Karpas-422 (cell line): ENCODE results near the gene GYG2. TPM values are rescaled to one million over a fixed set of nuclear protein-coding genes. Genes with fewer than 3 reads are reported as not detected.

Experiments used
- DNase-seq: peaks from one replicate; pipeline ENCODE4 v3.0.0-alpha.2; 2015
- H2AFZ ChIP-seq: fragments of 200-600 bp; sonication (generic); 2 replicates; pipeline ENCODE4 v1.6.1; 2014; ENCODE audit warnings: antibody characterized with exemption, low read length, mixed read lengths
- H3K27ac ChIP-seq: fragments of 200-600 bp; sonication (generic); 2 replicates; pipeline ENCODE4 v1.5.1; 2014; ENCODE audit warnings: mild to moderate bottlenecking, low read length, moderate library complexity
- H3K27me3 ChIP-seq: fragments of 200-600 bp; sonication (generic); 2 replicates; pipeline ENCODE4 v1.6.1; 2014; ENCODE audit warnings: low read length, mixed read lengths
- H3K36me3 ChIP-seq: fragments of 200-600 bp; sonication (generic); 2 replicates; pipeline ENCODE4 v1.6.1; 2014; ENCODE audit warnings: low read length, mixed read lengths; ENCODE audit not compliant: insufficient read depth
- H3K4me1 ChIP-seq: fragments of 200-600 bp; sonication (generic); 2 replicates; pipeline ENCODE4 v1.6.1; 2014; ENCODE audit warnings: mild to moderate bottlenecking, low read length, mixed read lengths
- H3K4me2 ChIP-seq: fragments of 200-600 bp; sonication (generic); 2 replicates; pipeline ENCODE4 v1.6.1; 2014; ENCODE audit warnings: low read length, low read depth, mild to moderate bottlenecking; ENCODE audit not compliant: poor library complexity, severe bottlenecking
- H3K4me3 ChIP-seq: fragments of 200-600 bp; sonication (generic); 2 replicates; pipeline ENCODE4 v1.5.1; 2014; ENCODE audit warnings: mild to moderate bottlenecking, antibody characterized with exemption, low read length, mixed read lengths
- H3K79me2 ChIP-seq: fragments of 200-600 bp; sonication (generic); 2 replicates; pipeline ENCODE4 v1.6.1; 2014; ENCODE audit warnings: mild to moderate bottlenecking, low read length, mixed read lengths
- H3K9ac ChIP-seq: fragments of 200-600 bp; sonication (generic); 2 replicates; pipeline ENCODE4 v1.6.0; 2014; ENCODE audit warnings: low read length
- H3K9me2 ChIP-seq: fragments of 200-600 bp; sonication (generic), shearing (Covaris generic); replicated peaks from 2 replicates; pipeline ENCODE4 v1.6.0; 2014; ENCODE audit warnings: mild to moderate bottlenecking, low read length, moderate library complexity; ENCODE audit not compliant: insufficient read depth
- H3K9me3 ChIP-seq: fragments of 300-700, 200-600 bp; sonication (generic); 2 replicates; pipeline ENCODE4 v1.6.1; 2014; ENCODE audit warnings: low read length, mixed read lengths
- H4K20me1 ChIP-seq: fragments of 200-600 bp; sonication (generic); 2 replicates; pipeline ENCODE4 v1.6.1; 2014; ENCODE audit warnings: mild to moderate bottlenecking, antibody characterized with exemption, low read length, low read depth; ENCODE audit not compliant: insufficient read depth
- total RNA-seq: library from RNA; depleted of rRNA; stranded (reverse); fragments of >200 nt; shearing (Covaris generic); gene quantifications from 2 replicates; pipeline ENCODE4 v1.2.3, GENCODE V29; 2014; ENCODE audit warnings: low replicate concordance; rRNA removed

GYG2 gene
- total RNA-seq, 1 experiment from 2014 or later = not detected

GRCh38 chrX:2928583-2929434 lies 100.1 kb downstream of the GYG2 start, which contains the start of gene ARSD:
Gene ARSD, minus strand, starts transcription at chrX:2929339. Its CDS starts 64 bp downstream, at chrX:2929275.
- Histone ChIP-seq H3K9ac (no peak within 1 kb of the TSS), H3K4me3 (no peak within 1 kb of the TSS), H3K79me2 (no peaks in the 10 kb centered on the region), H3K9me2 (no peaks in the 10 kb centered on the region), H3K27ac (no peak within 1 kb of the TSS), H3K27me3 (no peaks in the 10 kb centered on the region), H3K36me3 (no peaks in the 10 kb centered on the region), H2AFZ (no peak within 1 kb of the TSS), H3K4me1 (no peaks in the 10 kb centered on the region), H4K20me1 (no peaks in the 10 kb centered on the region), H3K9me3 (no peaks in the 10 kb centered on the region), H3K4me2 (no peak within 1 kb of the TSS)
- no peak for DNase-seq

- H3K9me2 ChIP-seq = no peaks in the 10 kb centered on the region
- no peaks in the 10 kb centered on the region for H3K36me3 ChIP-seq
- H3K4me1 ChIP-seq = no peaks in the 10 kb centered on the region
- no peaks in the 10 kb centered on the region for H3K27me3 ChIP-seq
- no peak for DNase-seq
- H2AFZ ChIP-seq = no peak overlapping the region
- H3K4me2 ChIP-seq = no peak overlapping the region
- H3K9me3 ChIP-seq = no peaks in the 10 kb centered on the region
- H3K9ac ChIP-seq = no peak overlapping the region
- H3K27ac ChIP-seq = no peak overlapping the region
- no peaks in the 10 kb centered on the region for H4K20me1 ChIP-seq
- no peaks in the 10 kb centered on the region for H3K79me2 ChIP-seq
- H3K4me3 ChIP-seq = no peak overlapping the region
Measured at GRCh38 chrX:2931155-2931554, 102.4 kb downstream of the GYG2 start.

- no peak overlapping the region for H3K9ac ChIP-seq
- H3K9me3 ChIP-seq = no peaks in the 10 kb centered on the region
- H3K36me3 ChIP-seq = no peaks in the 10 kb centered on the region
- no peak overlapping the region for H3K27ac ChIP-seq
- H3K27me3 ChIP-seq = no peaks in the 10 kb centered on the region
- no peak overlapping the region for H3K4me2 ChIP-seq
- H3K79me2 ChIP-seq = no peaks in the 10 kb centered on the region
- H4K20me1 ChIP-seq = no peaks in the 10 kb centered on the region
- no peaks in the 10 kb centered on the region for H3K4me1 ChIP-seq
- H2AFZ ChIP-seq = no peak overlapping the region
- H3K9me2 ChIP-seq = no peaks in the 10 kb centered on the region
- no peak for DNase-seq
- H3K4me3 ChIP-seq = no peak overlapping the region
Measured at GRCh38 chrX:2931612-2932011, 102.9 kb downstream of the GYG2 start.

Other genes with a start within 250 kb of the GYG2 start
- 24.9 and 51.3 TPM in 2 replicates for gene CD99, start 137.6 kb upstream of the GYG2 start, total RNA-seq
- gene XG, start 76.9 kb upstream of the GYG2 start, total RNA-seq = not detected in 2 replicates
- gene ARSD, start 100.4 kb downstream of the GYG2 start, total RNA-seq = not detected in 2 replicates
- not detected in 2 replicates for gene ARSH, start 177.6 kb downstream of the GYG2 start, total RNA-seq
- gene ARSF, start 212.5 kb downstream of the GYG2 start, total RNA-seq = not detected in 2 replicates